NCI-H345 treated with DMSO at 0.1 percent for 48 hours (cell line): ENCODE results near the gene RAB24.
A peak's percentile ranks its signal among the peaks of the same experiment; 100 is the strongest.
"Not testable (repeated sequence)": the region's sequence is repeated elsewhere in the genome, so short reads cannot be mapped to it uniquely, and the experiment has no call there.

ENCODE experiments used
- DNase-seq: peaks from one replicate; lab custom pipeline; 2025; ENCODE audit not compliant: unreplicated experiment; lab: John Stamatoyannopoulos, UW

Gene RAB24

GRCh38 chr5:177303121-177303924 is at the start of gene RAB24, which contains the start of gene PRELID1:
RAB24 (minus strand) TSS chr5:177303719; CDS start chr5:177303288, 431 bp downstream.
PRELID1 (plus strand) TSS chr5:177303799; CDS start chr5:177303986, 187 bp downstream.
- DNase-seq: peak; percentile 73

GRCh38 chr5:177353093-177353492 is 49.6 kb upstream of the RAB24 start:
- DNase-seq: no peak

DNA sequence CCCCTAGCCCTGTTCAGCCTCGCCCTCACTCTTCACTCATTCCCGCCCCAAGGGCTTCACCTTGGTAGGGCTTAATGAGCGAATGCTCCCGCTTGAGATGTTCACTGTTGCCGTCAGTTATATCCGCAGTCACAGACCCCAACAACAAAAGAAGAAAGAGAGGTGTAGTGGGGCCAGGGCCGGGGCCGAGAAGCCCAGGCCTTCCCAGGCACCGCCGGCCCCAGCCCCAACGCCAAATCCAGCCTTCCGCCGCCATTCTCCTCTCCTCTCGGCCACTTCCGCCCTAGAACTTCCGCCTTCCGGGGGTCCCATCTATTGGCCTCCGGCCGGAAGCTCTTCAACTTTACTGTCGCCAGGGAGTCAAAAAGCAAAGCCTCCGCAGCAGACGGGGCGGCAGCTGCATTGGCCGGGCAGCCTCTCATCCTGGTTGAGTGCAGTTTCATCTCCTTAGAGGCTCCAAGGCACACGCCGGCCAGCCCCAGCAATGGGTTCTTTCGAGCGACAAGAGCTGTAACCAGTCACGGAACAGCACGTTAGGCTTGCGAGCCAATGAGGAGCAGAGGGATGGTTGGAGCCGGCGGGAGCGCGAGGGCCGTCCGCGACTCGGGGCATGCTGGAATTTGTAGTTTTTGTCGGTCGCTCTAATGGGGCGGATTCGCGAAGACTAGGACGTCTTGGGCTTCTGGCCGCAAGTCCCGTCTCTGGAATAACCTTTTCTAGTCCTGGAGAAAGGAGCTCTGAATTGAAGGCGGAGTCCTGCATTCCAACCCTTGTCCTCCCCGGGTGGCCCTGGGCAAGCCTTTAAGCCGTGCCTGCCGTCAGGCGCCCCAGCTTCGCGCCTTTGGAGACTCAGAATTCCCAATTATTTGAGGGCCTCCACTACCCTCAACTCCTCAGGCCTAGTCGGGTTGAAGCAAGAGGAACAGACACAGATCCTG is 48.1 kb upstream of the RAB24 start, which contains the start of gene LMAN2:
TSS of gene LMAN2 (minus strand) at position 277 of the 938 bp plus-strand sequence. CDS start at position 256, 21 bp downstream.
- DNase-seq: peak; percentile 96

GRCh38 chr5:177350776-177351391 is 47.4 kb upstream of the RAB24 start:
- DNase-seq: no peak

DNA sequence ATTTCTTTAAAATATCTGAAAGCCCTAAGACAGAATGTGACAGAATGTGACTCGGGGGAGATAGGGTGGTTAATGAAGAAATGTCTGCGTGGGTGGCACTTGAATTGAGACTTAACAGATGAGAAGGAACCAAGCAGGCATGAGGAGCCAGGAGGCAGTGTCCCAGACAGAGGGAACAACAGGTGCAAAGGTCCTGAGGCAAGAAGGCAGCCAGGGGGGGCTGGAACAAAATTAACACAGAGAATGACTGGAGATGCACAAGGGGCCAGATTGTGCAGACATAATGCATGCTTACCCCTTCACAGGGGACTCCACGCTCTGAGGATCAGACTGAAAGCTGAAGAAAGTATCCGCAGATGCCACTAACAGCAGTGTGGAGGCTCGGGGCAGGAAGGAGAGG is 46.2 kb upstream of the RAB24 start:
- DNase-seq: no peak

- no peak for DNase-seq
Measured at GRCh38 chr5:177349362-177349647, 45.8 kb upstream of the RAB24 start.

- DNase-seq: no peak
Measured at GRCh38 chr5:177347699-177348098, 44.2 kb upstream of the RAB24 start.

DNA sequence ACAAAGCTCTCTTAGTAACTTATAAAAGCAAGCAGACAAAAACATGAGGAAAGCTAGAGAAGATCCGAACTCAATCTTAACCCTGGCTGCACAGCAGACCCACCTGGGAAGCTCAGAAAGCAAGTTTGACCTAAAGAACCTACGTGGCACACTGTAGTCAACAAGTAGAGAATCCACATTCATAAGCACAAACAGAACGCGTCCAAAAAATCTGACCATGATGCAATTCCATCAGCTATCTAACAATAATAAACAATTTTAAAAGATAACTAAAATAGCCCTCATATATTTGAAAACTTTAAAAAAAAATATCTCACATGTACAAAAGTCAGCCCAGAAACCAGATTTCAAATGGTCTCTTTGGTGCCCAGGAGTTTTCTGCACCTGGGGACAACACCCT is 43.3 kb upstream of the RAB24 start:
- DNase-seq: no peak

DNA sequence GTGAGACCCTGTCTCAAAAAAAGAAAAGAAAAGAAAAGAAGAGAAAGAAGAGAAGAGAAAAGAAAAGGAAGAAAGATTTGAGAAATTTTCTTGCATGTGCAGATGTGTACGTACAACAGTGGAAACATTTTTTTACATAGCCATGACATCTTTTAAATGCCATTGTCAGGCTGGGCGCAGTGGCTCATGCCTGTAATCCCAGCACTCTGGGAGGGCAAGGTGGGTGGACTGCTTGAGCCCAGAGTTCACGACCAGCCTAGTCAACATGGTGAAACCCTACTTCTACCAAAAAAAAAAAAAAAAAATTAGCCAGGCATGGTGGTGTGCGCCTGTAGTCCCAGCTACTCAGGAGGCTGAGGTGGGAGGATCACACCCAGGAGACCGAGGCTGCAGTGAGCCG is 41.4 kb upstream of the RAB24 start:
- no peak for DNase-seq

DNA sequence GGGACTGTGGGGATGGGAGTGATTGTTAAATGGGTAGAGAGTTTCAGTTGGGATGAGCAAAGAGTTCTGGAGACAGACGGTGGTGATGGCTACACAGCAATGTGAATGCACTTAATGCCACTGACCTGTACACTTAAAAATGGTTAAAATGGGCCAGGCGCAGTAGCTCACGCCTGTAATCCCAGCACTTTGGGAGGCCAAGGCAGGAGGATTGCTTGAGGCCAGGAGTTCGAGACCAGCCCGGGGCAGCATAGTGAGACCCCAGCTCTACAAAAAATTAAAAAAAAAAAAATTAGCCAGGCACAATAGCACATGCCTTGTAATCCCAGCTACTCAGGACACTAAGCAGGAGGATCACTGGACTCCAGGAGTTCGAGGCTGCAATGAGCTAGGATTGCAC is 40.3 kb upstream of the RAB24 start:
- DNase-seq: no peak

GRCh38 chr5:177343000-177343399 is 39.5 kb upstream of the RAB24 start:
- DNase-seq: not testable (repeated sequence)

GRCh38 chr5:177339107-177339638 is 35.7 kb upstream of the RAB24 start:
- no peak for DNase-seq

DNA sequence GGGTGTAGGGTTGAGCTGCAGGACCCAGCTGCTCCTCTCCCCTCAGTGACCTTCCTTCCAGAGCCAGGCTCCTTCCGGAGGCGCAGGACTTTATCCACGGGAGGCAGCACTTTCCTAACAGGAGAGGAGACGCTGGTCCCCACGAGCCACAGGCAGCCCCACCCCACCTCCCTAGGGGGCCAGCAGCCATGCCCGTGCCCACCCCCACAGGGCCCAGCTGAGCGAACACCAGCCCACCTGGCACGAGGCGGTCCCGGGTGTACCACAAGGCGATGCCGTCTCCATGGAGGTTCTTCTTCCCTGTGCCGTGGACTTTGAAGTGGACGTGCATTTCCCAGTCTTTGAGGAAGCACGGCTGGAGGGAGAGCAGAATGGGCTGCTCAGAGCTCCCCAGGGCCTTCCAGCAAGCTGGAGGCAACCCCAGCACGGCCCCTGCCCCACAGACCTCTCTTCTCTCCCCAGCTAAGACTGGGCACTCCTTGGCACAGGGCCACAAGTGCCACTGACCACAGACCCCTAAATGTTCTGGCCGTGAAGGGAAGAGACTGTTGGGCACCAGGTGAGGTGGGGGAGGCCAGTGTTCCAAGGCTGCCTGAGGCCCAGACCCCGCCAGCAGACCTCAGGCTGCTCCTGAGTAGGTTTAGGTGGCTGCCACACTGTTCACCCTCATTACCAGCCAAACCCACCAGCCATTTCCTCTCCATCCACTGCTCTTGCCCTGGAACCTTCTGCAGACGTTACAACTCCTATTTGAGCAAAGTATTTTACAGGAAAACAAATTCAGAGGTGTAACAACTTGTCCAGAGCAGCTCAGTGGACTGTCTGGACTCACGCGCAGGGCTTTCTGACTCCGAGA is 35.0 kb upstream of the RAB24 start:
- no peak for DNase-seq

DNA sequence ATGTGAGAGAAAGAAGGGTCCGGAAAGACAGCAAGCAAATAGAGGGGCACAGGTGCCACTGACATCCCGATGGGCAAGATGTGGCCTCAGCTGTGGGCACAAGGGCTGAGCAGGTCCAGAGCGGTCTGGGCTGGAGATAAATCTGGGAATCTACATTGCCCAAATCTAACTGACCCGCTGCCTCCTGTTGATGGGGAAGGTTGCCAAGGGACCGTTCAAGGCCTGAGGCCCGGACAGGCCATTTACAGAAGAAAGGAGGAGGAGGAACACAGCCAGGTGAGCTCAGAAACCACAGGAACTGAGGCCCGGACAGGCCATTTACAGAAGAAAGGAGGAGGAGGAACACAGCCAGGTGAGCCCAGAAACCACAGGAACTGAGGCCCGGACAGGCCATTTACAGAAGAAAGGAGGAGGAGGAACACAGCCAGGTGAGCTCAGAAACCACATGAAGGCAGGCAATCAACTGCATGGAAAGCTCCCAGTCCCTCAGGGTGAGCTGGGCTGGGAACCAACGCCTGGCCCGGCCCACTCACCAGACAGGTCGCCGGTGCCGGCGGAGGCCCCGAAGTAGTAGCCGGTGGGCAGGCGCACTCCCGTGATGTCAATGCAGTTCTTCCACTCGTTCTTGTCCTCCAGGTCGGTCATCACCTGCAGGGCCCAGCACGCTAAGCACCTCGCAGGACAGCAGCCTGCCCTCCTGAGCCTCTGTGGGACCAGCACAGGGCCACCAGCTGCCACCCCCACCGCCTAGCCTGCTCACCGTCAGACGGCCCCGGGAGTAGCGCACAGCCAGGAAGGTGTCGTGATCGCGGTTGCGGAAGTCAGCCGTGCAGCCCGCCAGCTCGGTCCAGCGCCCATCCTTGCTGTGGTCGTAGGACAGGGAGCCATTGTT is 33.3 kb upstream of the RAB24 start:
- no peak for DNase-seq

DNA sequence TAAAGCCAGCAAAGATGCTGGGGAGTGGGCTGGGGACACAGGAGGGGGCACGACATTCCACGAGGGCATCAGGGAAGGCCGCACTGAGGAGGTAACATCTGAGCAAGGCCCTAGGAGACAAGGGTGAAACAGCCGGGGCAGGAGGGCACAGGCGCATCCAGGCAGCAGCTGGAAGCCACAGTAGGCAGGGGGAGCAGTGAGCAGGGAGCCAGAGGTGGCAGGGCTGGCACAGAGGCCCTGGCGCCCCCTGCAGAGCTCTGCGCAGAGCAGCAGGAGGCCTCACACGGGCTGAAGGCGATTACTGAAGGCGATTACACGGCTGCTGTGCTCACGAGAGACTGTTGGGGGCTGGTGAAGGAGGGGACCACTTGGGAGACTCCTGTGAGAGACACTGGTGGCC is 32.6 kb upstream of the RAB24 start:
- DNase-seq: no peak

- DNase-seq: no peak
Measured at GRCh38 chr5:177335701-177336065, 32.2 kb upstream of the RAB24 start.

GRCh38 chr5:177334781-177335700 is 31.5 kb upstream of the RAB24 start:
- DNase-seq: no peak

DNA sequence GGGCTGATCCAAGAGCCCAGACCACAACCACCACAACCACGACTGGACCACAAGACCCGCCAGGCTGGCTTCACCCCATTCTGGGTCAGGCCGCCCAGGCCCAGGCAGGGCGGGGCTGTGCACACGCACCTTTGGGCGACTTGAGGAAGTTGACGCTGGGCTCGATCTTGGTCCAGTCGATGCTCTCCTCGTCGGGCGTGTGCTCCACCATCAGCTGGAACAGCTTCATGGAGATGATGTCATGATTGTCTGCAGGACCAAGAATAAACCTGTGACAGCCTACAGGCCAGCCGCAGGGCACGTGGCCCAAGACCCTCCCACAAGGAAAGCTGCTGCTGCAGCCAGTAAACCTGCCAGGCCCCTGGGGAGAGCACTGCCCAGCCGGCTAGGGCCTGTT is 30.6 kb upstream of the RAB24 start:
- no peak for DNase-seq
